ENCODE results near the gene SELENON.

GRCh38 chr1:25772692-25773245 is 27.2 kb upstream of the SELENON start:
- TF ChIP-seq CTCF (IDR thresholded peaks at IDR 0.05; ENCODE audit: low read length) (no peak), EZH2 (IDR thresholded peaks at IDR 0.05; ENCODE audit: borderline replicate concordance, low read length) (no peak)

All from OCI-LY1 (cell line).